ENCODE data around the gene PRKAB2.
"Not testable (repeated sequence)": the region's sequence is repeated elsewhere in the genome, so short reads cannot be mapped to it uniquely, and the experiment has no call there.

Gene PRKAB2

GRCh38 chr1:147109041-147109440 lies 63.2 kb downstream of the PRKAB2 start:
- DNase-seq = no peak

- DNase-seq = not testable (repeated sequence)
These were observed 65.8 kb downstream of the PRKAB2 start for GRCh38 chr1:147106407-147106881.

- no peak for DNase-seq
These were observed 66.4 kb downstream of the PRKAB2 start for GRCh38 chr1:147105909-147106308.
